ENCODE results near the gene DQX1. TPM values are rescaled to one million over a fixed set of nuclear protein-coding genes. Genes with fewer than 3 reads are reported as not detected.

The DQX1 gene
- total RNA-seq, 2 donors from 2014 or later = 34.3 to 44.0 TPM

- intact Hi-C loops (cut with DNase I, micrococcal nuclease) = no loop called here
- DNase-seq (no peak), ATAC-seq (no peak)
Observed at GRCh38 chr2:74536166-74536950, 10.3 kb upstream of the DQX1 start.

- no peak for ATAC-seq
- intact Hi-C loops (cut with DNase I, micrococcal nuclease) = no loop called here
- no peak for DNase-seq
Observed at GRCh38 chr2:74535440-74535965, 9.5 kb upstream of the DQX1 start.

- ATAC-seq (no peak), DNase-seq (no peak)
- intact Hi-C loops (cut with DNase I, micrococcal nuclease) = no loop called here
Observed at GRCh38 chr2:74534411-74534810, 8.4 kb upstream of the DQX1 start.

- no peak for DNase-seq
- ATAC-seq = no peak
- intact Hi-C loops (cut with DNase I, micrococcal nuclease) = no loop called here
Observed at GRCh38 chr2:74533464-74533863, 7.4 kb upstream of the DQX1 start.

GRCh38 chr2:74532222-74532621 lies 6.2 kb upstream of the DQX1 start:
- no peak for DNase-seq
- intact Hi-C loops (cut with DNase I, micrococcal nuclease) = no loop called here
- ATAC-seq = no peak

- DNase-seq (no peak), ATAC-seq (no peak)
- intact Hi-C loops (cut with DNase I, micrococcal nuclease) = no loop called here
Observed at GRCh38 chr2:74531666-74532065, 5.6 kb upstream of the DQX1 start.

GRCh38 chr2:74530239-74531187 lies 4.5 kb upstream of the DQX1 start:
- intact Hi-C loops (cut with DNase I, micrococcal nuclease) = no loop called here
- DNase-seq (peak; percentile 58 to 66), ATAC-seq (peak; percentile 31)

GRCh38 chr2:74529357-74530238 lies 3.6 kb upstream of the DQX1 start, which contains the start of the genes AUP1 and HTRA2:
Gene AUP1, minus strand, starts transcription at chr2:74529706. Its CDS starts 77 bp downstream, at chr2:74529629.
Gene HTRA2, plus strand, starts transcription at chr2:74529933. Its CDS starts 74 bp downstream, at chr2:74530007.
- peak; percentile 83 for ATAC-seq
- peak; percentile 97 to 99 for DNase-seq
- intact Hi-C loops (cut with DNase I, micrococcal nuclease) = no loop called here

GRCh38 chr2:74528600-74529356 lies 2.7 kb upstream of the DQX1 start:
- ATAC-seq (peak; percentile 11), DNase-seq (no peak)
- intact Hi-C loops (cut with DNase I, micrococcal nuclease) = no loop called here

GRCh38 chr2:74527741-74528140 lies 1.7 kb upstream of the DQX1 start:
- no peak for ATAC-seq
- no peak for DNase-seq
- intact Hi-C loops (cut with DNase I, micrococcal nuclease) = no loop called here

GRCh38 chr2:74526649-74527230 lies 709 bp upstream of the DQX1 start:
- intact Hi-C loops (cut with DNase I, micrococcal nuclease) = no loop called here
- ATAC-seq = no peak
- DNase-seq = no peak

- no peak for ATAC-seq
- intact Hi-C loops (cut with DNase I, micrococcal nuclease) = no loop called here
Observed at GRCh38 chr2:74524955-74525716, 895 bp downstream of the DQX1 start.

GRCh38 chr2:74524005-74524404 lies 2.0 kb downstream of the DQX1 start:
- no peak for DNase-seq
- intact Hi-C loops (cut with DNase I, micrococcal nuclease) = no loop called here
- no peak for ATAC-seq

More at GRCh38 chr2:74524955-74525716, 895 bp downstream of the DQX1 start:
- DNase-seq = no peak

GRCh38 chr2:74522516-74522915 lies 3.5 kb downstream of the DQX1 start:
- ATAC-seq = no peak
- no peak for DNase-seq
- intact Hi-C loops (cut with DNase I, micrococcal nuclease) = no loop called here

GRCh38 chr2:74516650-74517049 lies 9.4 kb downstream of the DQX1 start:
- DNase-seq (no peak), ATAC-seq (no peak)
- intact Hi-C loops (cut with DNase I, micrococcal nuclease) = no loop called here

- ATAC-seq (peak; percentile 65), DNase-seq (peak in 1 of 2 donors; percentile 69)
- intact Hi-C loops (cut with DNase I, micrococcal nuclease) = no loop called here
Observed at GRCh38 chr2:74515981-74516633, 9.9 kb downstream of the DQX1 start.
